Raji (cell line): ENCODE data around the gene PFKL.
A peak's percentile ranks its signal among the peaks of the same experiment; 100 is the strongest.

ENCODE experiments used
- POLR2A ChIP-seq: IDR thresholded peaks from 2 replicates; pipeline ENCODE4 v1.6.1; 2011; ENCODE audit warnings: low read depth, low read length, control low read depth; ENCODE audit not compliant: insufficient read depth

PFKL gene

DNA sequence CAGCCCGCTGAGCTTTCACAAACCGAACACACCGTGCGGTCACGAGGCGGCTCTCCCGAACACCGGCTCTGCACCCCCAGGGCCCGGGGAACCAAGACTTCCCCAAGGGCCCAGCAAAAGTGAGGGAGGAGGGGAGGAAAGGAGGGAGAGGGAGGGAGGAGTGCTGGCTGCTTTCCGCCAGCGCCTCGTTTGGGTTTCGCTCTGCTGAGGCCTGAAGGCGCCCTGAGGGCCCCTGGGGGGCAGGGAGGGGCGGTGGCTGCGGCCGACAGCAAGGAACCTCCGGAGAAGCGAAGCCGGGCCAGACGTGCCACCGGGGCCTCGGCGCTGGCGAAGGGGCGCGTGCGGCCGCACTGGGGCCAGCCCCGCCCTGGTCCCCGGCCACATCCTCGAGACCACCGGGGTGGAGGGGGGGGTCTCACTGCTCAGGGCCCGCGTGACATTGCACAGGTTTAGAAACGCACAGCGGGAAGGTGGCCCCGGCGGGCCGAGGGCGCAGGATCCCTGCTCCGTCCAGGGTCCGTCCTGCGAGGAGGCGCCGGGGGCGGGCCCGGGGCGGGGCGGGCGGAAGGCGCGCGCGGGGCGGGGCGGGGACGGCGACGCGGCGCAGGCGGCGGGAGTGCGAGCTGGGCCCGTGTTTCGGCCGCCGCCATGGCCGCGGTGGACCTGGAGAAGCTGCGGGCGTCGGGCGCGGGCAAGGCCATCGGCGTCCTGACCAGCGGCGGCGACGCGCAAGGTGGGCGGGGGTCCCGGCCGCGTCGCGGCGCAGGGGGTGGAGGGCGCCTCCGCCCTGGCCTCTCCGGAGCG, at the start of gene PFKL:
PFKL (plus strand) TSS at position 596 of the 804 bp plus-strand sequence; CDS start at position 649, 53 bp downstream.
- TF ChIP-seq POLR2A: peak; percentile 71

DNA sequence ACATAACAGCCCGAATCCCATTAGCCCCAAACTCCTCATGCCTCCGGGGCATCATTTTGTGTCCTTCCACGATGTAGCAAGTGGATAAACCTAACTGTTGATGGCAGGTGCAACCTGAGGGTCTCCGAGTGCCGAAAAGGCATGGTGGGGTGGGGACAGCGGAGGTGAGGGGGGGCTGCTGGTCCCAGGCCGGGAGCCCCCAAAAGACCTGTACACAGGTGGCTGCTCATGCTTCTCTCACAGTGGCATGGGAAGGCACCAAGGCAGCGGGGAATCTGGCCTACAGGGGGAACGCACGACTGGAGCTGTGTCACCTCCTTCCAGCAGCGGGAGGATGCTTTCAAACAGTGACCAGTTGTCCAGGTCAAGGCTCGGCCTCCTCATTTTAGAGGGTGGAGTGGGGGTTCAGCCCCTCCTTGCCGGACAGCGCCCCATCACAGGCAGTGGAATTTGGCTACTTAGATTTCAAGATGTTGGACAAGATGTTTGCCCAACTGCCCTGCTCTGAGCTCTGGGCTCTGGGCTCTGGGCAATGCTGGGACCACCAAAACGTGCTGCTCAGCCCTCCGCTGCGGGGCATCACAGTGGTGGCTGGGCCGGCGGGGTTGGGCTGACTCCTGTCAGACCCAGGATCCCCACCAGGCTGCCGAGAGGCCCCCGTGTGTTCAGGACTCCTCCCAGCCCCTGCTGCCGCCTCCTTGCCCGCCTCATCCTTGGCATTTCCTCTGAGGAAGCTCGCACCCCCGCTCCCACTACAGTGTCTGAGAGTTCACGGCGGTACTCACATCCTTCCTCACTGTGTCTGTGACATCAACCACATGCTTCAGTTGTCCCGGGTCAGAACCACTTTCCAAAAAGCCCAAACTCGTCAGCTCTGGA, 45.8 kb upstream of the PFKL start:
- no peak for TF ChIP-seq POLR2A

DNA sequence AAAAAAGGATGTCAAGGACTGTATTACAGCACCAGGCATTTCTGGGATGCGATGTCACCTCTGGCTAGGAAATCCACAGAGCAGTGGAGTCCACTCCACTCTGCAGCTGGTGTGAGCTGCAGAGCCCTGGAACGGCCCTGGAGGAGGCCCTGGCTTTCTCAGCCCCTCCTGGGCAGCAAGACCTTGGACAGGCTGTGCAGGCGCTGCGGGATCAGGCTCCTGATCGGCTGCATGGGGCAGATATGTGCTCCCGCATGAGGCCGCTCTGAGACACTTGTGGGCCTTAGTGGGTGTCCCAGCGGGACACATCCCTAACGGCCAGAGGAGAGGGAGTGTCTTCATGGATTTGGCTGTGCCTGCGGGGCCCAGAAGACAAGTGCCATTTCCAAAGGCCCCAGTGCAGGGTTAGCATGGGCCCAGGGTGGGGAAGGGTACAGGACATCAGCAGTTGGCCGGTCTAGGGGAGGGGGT, 44.3 kb upstream of the PFKL start:
- no peak for TF ChIP-seq POLR2A

DNA sequence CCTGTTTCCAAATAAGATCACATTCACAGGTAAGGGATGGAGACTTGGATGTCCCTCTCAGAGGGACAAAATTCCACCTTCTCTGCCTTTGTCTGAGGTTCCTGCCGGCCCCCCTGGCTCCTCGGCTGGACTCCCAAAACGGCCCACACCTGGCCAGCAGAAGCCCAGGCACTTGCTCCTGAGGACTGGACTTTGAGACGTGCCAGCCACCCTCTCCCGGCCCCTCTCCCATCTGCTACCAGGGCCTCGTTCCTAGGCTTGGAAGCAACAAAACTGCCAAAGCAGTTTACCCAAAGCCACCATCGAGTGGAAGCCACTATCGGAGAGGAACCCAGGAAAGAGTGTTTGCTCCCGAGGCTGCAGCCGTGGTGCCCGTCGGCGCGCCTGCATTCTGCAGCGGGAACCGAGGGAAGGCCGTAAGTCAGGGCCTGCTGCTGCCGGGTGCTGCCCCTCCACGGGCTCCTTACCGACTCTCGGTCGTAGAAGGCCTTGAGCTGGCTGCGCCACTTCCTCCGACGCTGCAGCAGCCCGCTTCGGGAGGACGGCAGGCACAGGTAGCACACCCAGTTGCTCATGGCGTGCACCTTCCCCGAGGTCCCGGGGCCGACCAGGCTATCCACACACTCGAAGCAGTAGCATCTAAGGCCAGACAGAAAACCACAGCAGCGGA, 41.7 kb upstream of the PFKL start:
- no peak for TF ChIP-seq POLR2A

DNA sequence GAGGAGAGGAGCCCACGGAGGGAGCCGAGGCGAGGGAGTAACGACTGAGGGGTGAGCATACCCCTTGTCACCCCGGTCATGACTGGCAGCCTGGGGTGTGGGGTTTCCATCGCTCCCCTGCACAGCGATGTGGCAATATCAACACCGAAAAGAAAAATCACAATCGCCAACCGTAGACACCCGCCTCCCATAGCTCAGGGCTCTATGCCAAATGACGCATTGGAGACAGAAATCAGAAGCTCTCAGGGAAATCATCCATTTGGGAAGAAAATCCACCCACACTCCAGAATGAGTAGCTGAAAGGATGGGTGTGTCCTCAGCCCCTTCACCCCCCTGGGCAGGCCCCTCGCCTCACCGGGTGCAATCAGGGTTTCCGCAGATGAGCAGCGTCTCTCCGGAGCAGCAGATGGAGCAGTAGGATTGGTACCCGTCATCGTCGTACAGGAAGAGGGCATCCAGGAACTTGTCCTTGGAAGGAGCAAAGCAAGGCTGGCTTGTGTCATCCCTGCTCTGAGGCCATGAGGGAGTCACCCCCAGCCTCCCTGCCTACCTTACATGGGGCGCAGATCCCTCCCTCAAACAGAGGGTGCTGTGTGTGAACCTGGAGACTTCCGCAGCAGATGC, 40.7 kb upstream of the PFKL start:
- no peak for TF ChIP-seq POLR2A

DNA sequence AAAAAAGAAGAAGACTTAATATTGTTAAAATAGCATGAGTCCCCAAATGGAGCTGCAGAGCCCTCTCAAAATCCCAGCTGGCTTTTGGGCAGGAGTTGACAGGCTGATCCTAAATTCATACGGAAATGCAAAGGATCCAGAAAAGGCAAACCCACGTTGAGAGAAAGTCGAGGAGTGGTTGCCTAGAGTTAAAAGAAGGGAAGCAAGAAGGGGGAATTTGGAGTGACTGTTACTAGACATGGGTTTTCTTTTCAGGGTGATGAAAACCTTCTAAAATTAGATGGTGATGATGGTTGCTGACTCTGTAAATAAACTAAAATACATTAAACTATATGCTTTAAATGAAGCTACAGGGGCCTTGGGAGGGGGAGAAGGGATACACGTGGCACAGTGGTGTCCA, 39.8 kb upstream of the PFKL start:
- no peak for TF ChIP-seq POLR2A

DNA sequence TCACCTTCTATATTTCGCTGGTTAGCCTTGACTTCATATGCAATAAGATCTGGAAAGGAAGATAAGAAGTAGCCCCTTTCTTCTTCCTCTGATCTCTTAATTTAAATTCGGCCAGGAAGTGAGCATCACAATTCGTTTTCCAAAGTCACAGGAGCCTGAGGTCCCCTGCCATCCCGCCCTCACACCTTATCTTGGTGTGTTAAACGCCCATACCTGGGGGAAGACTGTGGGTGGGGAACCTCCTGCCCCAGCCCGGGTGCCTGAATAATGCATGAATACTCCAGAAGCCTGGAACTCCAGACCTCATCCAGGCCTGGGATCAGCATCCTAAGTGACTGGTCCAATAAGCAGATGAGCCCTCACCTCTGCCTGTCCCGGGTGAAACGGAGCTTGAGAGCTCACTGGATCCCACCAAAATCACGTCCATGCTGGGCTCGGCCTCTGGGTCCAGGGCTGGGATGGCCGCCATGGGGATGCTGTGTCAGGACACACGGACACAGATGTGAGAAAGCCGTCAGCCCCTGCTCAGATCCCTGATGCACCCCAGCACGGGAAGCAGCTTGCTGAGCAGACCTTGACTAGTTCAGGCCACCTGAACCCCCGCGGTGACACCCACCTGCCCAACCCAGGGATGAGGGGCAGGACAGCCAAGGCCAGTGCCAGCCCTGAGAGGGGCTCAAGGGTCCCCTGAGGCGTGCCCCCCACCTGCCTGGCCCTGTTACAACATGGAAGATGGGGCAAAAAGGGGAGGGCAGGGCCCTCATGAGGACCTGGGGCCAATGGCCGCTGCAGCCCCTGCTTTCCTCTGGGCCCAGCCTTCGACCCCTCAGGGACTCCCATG, 38.8 kb upstream of the PFKL start:
- TF ChIP-seq POLR2A: no peak

DNA sequence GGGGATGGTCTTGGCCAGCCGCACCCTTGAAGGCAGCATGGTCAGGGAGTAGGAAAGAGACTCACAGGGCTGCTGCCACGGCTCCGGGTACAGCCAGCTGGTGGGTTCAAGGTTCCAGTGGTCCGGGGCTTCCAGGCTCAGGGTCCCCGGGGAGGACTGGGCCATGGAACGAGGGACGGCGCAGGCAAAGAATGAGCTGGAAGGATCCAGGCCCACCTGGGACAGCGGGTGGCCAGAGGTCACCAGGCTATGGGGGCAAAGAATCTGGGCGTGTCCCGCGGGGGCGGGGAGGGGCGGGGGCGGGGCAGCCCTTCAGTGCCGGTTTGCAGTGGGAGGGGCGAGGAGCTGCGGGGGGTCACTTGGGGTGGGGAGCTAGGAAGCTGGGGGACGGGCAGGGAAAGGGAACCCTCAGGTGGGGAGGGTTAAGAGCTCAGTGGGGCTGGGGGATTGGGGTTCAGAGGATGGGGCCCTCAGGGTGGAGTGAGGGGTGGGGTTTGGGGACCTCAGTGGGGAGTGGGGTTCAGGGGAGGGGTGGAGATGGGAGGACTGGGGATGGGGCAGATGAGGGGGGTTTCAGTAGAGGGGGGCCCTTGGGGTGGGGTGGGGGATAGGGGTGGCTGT, 38.1 kb upstream of the PFKL start, which contains the start of gene DNMT3L:
DNMT3L (minus strand) TSS at position 223 of the 621 bp plus-strand sequence. CDS start 638 bp downstream, outside the sequence.
- TF ChIP-seq POLR2A: no peak

DNA sequence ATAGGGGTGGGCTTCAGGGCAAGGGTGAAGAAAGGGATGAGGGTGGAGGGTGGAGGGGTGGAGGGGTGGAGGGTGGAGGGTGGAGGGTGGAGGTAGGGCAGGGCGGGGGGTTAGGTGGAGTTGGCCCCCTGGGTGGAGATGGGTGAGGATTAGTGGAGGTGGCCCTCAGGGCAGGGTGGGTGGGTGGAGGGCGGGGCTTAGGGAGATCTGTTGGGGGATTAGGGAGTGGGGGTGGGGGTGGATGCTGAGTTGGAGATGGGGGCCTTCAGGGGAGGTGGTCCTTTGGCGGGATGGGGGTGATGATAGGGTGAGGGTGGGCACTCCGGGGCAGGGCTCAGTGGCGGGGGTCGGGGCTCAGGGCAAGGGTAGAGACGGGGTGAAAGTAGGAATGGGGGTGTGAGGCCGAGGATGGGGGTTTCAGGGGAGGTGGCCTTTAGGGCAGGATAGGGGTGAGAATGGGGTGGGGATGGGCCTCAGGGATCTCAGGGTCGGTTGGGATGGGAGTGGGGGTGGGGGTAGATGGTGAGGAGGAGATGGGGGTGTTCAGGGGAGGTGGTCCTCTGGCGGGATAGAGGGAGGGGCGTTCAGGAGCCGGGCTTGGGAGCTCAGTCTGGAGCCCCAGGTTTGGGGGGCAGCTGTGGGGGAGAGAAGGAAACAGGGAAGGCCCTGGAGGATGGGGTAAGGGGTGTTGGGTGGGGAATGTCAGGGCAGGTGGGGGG, 37.4 kb upstream of the PFKL start:
- TF ChIP-seq POLR2A: no peak

DNA sequence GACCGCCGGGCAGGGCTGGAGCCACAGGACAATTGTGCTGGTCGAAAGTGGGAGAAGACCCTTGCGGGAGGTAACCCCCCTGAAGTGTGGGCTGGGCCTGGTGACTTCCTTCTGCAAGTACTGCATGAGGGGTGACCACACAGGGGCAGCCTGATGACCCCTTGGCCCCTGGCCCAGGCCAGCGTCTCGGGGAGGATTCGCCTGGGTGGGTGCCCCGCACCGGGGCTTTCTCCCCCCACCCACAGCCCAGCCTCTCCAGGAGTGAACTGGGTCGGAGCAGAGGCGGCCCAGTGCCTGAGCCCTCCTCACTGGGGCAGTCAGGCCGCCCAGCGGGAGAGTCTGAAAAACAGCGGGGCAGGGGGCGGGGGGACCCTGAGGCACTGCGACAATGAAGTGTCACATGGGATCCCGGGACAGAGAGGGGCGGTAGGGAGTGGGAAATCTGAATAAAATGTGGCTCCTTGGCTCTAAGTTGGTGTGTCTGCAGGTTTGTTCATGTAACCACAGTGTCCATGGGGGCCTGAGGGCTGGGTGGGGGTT, 36.6 kb upstream of the PFKL start:
- TF ChIP-seq POLR2A: no peak

DNA sequence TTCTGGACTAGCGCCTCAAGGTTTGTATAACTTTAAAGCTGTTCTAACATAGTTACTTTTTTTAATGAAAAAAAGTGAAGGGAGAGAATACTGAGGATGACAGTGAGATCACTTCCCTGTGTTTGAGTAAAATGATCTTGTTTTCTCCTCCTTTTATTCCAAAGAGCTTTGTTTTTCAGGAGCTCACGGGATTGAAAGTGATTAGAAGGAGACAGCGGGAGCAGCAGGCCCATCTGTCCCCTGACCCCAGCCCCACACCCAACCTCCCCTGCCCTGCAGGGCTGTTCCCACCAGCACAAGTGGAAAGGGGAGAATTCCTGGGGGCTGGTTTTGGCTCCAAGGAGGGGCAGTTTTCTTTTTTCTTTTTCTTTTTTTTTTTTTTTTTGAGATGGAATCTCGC, 36.1 kb upstream of the PFKL start:
- TF ChIP-seq POLR2A: no peak

DNA sequence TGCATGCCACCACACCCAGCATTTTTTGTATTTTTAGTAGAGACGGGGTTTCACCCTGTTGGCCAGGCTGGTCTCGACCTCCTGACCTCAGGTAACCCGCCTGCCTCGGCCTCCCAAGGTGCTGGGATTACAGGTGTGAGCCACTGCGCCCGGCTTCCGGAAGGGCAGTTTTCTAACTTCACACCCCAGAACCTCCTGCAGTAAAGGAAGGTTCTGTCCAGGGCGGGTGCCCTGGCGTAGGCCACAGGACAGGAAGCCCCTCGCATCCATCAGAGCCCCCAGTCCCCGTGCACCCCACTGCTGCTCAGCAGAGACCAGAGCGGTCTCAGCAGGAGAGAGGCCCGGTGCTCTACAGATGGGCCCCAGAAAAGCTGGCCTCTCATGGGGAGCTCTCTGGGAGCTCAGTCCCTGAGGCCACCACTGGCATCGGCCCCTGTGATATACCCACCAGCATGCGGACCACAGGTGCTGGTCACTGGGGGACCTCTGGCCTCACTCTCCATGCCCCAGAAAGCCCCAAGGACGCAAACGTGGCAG, 34.1 kb upstream of the PFKL start:
- TF ChIP-seq POLR2A: no peak
